NCI-H2081 treated with DMSO at 0.1 percent for 48 hours (cell line): ENCODE measurements around the gene CYP1B1.
"Not testable (repeated sequence)": the region's sequence is repeated elsewhere in the genome, so short reads cannot be mapped to it uniquely, and the experiment has no call there.

Source experiments
- DNase-seq: peaks from one replicate; lab custom pipeline; 2025; lab: John Stamatoyannopoulos, UW

The CYP1B1 gene

GRCh38 chr2:38032946-38033345 lies 43.0 kb downstream of the CYP1B1 start:
- no peak for DNase-seq

GRCh38 chr2:38030635-38031355 lies 45.2 kb downstream of the CYP1B1 start:
- no peak for DNase-seq

GRCh38 chr2:38029512-38029911 lies 46.4 kb downstream of the CYP1B1 start:
- no peak for DNase-seq

GRCh38 chr2:38028829-38029228 lies 47.1 kb downstream of the CYP1B1 start:
- no peak for DNase-seq

GRCh38 chr2:38026846-38027245 lies 49.1 kb downstream of the CYP1B1 start:
- no peak for DNase-seq

DNA sequence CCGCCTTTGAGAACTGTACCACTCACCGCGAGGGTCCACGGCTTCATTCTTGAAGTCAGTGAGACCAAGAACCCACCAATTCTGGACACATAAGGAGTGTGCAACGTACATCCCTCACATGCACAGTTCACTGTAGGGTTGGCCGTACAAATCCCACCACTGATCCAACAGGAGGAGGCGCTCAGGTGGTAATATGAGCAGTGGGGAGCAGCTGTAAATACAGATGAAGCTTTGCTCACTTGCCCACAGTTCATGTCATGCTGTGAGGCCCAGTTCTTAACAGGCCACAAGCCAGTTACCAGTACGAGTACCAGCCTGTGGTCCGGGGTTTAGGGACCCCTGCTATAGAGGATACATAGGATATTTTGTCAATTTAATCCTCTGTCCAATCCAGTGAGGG lies 54.4 kb downstream of the CYP1B1 start:
- no peak for DNase-seq

- not testable (repeated sequence) for DNase-seq
Measured at GRCh38 chr2:38020359-38021069, 55.4 kb downstream of the CYP1B1 start.

- DNase-seq, result no peak
Measured at GRCh38 chr2:38017836-38018235, 58.1 kb downstream of the CYP1B1 start.
